NCI-H2107 (cell line): ENCODE data around the gene AATK.
"Not testable (repeated sequence)": the region's sequence is repeated elsewhere in the genome, so short reads cannot be mapped to it uniquely, and the experiment has no call there.

ENCODE experiments used
- DNase-seq: peaks from one replicate; lab custom pipeline; 2025; lab: John Stamatoyannopoulos, UW

Gene AATK

DNA sequence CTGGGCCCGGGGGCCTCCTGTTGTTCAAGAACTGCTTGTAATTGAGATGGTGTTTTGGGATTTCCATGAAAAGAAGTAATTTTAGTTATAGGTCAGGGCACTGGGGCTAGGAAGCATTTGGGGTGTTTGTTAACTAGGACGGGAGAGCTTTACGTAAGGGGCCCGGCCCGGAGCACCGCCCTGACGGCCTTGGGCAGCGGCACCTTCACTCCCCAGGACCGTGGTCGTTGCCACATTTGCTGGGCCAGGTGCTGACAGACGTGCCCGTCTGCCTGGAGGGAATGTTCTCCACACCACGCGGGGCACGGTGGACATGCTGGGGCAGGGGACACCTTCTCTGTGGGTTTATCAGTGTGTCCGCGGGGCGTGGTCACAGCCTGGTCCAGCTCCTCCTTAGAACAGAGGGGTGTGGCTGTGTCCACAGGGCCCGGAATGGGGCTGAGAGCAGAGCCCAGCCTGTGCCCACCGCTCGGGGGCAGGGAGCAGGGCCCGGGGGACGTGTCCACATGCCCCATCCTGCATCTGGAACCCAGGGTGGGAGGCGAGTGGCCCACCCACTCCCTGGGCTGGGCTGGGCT is 73.4 kb downstream of the AATK start:
- no peak for DNase-seq

DNA sequence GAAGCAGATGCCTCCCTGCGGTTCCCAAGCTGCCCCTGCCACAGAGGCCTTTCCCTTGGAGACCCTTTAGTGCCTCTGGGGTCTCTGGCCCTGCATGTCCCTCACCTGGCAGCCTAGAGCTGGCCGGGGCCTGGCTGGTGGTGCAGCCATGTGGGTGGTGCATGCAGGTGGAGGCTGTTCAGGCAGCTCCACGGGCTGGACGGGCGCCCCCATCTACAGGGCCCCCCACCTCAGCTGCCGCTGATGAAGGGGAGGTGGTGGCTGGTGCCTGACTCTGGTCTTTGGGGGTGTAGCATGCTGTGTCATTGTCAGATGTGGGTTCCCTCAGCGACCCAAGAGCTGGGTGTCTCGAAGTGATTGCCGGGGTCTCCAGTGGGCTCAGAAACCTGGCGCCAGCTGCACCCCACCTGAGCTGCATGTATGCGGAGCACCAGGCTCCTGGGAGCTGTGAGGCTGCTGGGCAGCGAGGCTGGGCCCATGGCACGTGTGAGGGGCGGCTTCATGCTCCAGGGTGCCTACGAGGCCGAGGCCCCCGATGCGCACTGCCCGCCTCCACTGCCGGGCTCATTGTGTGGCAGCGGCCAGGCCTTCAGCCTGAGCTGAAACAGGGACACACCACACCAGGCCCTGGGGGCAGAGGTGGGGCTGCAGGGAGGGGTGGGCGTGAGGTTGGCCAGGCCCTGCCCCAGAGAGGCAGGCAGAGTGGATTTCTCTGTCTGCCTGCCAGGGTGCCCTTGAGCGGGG is 74.1 kb downstream of the AATK start:
- no peak for DNase-seq

DNA sequence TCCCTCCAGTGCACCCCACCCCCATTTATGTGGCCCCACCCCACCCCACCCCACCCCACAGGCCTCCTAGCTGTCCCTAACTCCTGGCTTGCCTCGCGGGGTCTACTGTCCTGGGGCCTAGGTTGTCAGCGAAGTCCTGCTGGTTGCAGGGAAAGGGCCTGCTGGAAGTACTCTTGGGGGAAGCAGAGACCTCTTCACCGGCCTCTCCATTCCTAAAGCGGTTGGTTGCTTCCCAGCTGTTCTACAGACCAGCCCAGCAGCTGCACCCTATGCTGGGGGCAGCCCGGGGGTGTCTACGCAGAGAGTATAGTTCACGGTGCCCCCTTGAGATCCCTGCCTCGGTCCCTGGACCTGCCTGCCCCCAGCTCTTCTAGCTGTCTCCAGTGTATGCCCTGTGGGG is 74.9 kb downstream of the AATK start:
- DNase-seq = no peak

DNA sequence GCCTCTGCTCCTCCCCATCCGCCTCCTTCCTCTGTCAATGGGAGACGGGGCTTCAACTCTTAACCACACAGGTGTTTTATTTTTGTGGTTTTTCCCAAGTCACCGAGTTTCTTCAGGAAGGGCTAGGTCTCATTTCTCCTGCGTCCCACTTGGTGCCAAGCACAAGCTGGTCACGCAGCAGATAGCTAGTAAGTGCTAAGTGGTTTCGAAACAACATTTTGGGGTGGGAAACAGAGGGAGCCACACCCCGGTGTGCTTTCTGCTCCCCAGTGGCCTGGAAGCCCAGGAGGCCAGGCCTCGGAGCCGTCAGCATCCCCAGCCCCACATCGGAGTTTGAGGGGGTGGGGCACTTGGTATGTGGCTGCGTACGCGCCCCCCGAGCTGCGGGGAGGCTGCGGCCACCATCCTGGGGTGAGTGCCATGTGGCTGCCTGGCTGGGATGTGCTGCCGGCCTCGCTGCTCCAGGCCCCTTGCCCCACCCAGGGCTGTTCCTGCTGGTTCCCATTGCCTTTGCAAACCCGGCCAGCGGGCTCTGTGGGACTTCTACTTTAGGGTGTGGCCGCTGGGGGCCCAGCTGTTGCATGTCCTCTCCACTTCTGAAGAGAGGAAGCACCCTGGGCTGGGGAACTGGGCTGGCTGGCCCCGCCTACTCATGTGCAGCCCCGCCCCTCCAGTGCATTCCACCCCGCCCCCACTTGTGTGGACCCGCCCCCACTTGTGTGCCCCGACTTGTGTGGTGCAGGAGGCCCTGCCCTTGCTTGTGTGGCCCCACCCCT is 75.5 kb downstream of the AATK start:
- DNase-seq = no peak

DNA sequence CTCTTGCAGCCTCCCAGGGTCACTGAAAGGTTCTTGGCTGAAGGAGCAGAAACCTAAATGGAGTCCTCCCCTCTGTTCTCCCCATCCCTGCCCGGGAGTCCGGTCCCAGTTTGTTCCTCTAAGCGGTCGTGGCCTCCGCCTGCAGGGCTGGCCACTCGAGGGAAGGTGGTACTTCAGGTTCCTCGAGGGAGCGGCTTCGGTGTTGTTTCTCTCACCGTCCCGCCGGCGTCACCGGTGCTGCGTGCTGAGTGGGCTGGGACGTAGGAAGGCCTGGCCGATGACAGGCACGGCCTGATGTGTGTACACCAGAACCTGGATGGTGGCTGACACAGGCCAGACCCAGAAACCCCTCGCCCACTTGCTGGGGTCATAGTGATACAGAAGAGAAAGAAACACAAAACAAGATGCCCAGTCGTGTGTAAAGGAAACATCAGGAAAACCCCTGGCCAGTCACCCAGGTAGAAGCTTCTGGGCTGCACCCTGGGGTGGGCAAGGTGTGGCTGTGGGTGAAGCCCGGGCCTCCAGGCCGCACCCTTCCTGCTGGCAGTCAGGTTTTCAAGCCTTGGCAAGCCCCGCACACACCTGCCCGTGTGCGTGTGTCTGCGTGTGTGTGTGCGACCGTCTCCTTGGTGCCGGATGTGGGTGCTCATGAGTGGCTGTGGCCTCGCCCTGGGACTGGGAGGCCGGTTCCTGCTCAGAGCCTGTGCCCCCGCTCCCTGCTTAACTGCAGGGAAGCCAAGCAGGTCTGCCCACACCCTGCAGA is 79.1 kb downstream of the AATK start:
- no peak for DNase-seq

DNA sequence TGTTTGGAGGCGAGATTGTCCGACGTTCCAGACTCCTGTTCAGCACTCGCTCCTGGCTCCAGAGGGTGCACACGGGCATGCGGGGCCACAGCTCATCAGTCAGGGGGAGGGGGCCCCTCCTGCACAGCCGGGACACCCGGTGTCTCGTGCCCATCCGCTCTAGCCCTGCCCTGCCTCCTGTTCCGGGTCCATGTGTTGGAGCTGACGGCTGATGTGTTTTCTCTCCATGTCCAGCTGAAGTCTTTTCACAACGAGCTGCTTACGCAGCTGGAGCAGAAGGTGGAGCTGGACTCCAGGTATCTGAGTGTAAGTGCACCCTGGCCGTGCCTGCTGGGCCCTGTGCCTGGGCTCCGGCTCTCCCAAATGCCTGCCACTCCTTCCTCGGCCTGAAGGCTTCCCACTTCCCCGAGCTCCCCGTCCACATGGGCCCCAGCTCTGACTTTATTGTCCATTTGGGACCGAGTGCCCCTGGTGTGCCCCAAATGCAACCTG is 80.6 kb downstream of the AATK start:
- DNase-seq = no peak

DNA sequence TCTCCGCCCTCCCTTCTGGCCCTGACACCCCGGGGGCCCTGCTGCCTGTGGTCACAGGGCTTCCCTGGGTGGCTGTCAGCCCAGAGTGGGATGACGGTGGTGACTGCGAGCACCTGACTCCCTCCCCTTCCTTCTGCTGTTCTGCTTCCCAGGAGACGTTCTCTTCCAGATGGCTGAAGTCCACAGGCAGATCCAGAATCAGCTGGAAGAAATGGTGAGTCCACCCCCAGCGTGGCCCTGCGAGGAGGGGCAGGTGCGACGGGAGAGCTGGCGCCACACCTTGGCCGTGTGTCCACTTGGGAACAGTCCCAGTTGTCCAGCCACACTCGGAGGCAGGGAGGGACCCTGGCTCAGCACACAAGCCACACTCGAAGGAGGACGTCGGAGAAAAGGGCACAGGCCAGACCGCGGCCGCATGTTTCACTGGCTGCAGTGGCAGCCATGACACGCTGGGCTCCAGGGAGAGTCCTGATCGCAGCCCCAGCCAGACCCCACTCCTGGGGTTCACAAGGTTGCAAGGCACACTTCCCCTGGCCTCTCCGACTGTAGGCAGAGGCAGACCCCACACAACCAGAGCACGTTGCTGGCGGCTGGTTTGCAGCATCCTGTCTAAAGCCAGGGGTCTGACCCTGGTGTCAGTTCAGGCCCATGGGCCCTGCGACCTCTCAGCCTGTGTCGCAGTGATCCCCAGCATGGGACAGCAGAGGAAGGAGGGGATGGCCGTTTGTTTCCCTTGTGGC is 81.2 kb downstream of the AATK start:
- DNase-seq = no peak

DNA sequence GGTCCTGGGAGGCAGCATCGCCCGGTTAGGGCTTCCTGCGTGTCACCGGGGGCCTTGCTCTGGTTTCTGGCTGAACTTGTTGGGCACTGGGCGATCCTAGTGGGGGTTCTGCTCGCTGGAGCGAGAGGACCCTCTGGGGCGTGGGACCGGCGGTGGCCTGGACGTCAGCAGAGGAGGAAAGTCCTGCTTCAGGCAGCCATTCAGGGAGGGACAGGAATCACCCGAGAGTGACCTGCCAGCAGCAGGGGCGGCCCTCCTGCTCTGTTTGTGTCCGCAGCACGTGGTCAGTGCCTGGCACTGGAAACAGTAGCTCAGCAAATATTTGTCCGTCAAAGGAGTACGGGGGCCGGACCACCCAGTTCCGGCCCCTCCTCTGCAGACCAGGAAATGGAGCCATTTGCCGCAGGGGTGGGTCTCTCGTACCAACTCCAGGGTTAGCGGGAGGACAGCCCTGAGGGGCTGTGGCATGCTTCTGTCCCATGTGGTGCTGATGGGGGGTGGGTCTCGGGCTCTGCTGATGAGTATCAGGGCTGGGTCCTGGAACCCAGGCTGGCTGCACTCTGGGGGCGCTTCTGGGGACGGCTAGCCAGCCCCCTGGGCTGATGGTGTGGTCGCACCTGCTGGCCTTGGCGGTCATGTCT is 82.8 kb downstream of the AATK start:
- no peak for DNase-seq

DNA sequence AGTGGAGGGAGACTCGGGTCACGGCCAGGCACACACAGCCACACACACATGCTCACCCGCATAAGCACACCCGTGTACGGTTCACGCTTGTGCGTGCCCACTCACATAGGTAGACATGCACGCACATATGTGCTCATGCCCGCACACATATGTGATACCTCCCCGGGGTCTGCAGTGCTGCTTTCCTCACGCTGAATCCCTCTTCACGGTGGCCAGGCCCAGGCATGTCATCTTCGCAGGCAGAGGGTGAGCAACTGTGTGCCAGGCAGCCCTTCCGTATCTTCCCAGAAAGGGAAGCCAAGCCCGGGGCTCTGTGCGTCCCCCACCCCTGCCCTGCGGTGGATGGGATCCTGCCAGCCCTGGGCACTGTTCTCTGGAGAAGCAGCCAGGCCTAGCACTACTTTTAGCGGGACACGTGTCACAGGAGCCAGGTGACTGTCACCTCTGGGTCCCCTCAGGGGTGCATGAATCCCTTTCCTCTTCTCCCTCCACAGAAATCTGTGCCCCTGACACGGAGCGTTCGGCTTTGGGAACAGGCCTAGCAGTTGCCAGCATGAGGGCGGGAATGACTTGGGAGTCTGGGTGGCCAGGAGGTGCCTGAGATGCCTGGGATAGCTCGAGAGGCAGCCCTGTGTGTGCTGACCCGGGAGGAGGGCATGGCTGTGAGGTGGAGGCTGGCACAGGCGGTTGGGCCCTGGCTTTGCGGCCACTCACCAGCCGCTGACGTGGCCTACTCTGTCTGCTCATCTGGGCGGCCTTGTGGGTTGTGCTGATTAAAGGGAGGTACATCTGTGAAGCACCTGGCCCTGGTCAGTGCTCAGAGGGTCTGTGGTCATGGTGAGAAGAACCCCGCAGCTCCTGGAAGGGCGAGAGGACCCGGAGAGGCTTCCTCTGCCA is 83.6 kb downstream of the AATK start:
- no peak for DNase-seq

DNA sequence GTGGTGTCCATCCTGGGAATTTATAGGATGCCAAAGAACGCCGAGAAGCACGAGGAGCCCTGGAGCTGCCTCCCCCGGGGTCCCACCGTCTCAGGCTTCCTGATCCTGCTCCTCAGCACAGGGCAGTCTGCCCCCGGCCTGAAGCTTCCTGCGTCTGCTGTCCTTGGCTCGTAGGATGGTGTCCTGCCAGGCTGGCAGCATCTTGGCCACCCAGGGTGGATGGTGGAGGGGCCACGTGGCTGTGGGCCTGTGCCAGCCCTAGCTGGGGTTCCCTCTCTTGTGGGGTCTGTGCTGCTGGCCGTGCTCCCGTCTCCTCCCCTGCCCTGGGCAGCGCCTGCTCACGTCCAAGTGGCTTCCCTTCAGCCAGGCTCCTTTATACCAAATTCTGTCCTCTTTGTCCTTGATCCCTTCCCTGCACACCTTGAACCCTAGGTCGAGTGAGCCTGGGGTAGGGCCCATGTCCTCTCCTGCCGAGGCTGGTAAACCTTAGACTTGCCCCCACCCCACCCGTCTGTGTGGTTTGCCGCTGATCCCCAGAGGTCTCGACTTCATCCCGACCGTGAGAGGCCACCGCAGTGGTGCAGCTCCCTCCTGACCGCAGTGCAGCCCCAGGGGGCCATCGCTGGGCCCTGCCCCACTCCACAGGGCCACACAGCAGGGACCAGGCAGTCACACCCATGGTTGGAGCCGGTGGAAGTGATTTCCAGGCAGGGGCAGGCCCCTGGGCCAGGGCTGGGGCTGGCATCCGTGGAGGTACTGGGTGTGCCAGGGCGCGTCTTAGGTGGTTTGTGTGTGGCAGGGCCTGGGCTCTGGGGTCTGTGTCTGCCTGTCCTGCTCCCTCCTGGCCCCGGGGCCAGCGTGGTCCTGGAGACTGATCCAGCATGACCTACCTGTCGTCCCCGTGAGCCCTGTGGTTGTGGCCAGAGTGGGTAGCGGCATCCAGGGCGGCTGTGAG is 84.5 kb downstream of the AATK start:
- DNase-seq = no peak

DNA sequence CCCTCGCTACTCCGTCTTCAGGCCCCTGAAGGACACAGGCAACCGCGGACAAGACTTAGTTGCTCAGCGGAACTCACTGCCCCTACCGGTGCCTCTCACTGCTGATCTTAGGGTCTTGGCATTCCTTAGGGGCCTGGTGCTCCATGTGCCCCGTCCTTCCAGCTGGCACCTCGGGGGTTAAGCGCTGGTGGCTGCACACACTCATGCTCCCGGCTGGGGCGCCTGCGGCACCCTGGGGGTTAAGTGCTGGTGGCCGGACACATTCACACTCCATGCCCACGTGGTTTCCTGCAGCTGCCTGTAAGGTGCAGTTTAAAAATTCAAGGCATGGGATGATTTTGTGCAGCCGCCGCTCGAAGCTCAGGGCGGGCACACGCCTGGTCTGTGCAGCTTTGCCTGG is 86.0 kb downstream of the AATK start:
- no peak for DNase-seq

DNA sequence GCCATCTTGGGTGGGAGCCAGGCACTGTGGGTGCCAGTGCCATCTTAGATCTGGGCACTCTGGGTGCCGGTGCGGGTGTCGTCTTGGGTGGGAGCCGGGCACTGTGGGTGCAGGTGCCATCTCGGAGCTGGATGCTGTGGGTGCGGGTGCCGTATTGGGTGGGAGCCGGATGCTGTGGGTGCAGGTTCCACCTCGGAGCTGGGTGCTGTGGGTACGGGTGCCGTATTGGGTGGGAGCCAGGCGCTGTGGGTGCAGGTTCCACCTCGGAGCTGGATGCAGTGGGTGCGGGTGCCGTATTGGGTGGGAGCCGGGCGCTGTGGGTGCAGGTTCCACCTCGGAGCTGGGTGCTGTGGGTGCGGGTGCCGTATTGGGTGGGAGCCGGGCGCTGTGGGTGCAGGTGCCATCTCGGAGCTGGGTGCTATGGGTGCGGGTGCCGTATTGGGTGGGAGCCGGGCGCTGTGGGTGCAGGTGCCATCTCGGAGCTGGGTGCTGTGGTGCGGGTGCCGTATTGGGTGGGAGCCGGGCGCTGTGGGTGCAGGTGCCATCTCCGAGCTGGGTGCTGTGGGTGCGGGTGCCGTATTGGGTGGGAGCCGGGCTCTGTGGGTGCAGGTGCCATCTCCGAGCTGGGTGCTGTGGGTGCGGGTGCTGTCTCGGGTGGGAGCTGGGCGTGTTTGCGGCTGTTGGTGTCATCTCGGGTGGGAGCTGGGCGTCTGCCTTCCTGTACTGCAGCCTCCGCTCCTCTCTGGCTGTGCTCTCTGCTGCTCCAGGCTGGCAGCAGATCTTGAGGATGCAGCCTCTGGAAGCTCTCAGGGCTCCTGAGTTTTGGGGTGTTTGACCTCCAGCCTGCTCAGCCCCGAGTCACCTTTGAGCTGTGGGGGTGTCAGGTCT is 87.8 kb downstream of the AATK start:
- not testable (repeated sequence) for DNase-seq

DNA sequence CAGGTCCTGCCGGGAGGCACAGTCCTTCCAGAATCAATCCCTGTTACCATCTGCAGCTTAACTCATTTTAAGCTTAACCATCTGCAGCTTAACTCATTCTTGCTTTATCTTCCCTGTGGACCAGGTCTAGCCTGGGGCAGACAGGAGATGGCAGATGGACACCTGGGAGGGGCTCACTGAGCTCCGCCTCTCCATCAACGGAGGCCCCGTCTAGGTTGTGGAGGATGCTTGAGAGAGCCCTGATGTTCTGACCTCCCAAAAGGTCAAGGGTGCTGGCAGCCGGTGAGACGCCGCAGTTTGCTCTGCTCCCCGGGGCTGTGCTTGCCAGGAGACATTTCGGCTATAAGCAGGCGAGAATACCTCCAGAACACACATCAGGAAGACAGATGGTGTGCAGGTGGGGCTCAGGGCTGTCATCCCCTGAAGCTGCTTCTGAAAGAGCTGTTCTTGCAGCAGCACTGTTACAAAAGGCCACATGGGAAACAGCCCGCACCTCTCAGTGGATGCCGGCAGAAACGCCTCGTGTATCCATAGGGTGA is 89.8 kb downstream of the AATK start:
- DNase-seq = no peak

DNA sequence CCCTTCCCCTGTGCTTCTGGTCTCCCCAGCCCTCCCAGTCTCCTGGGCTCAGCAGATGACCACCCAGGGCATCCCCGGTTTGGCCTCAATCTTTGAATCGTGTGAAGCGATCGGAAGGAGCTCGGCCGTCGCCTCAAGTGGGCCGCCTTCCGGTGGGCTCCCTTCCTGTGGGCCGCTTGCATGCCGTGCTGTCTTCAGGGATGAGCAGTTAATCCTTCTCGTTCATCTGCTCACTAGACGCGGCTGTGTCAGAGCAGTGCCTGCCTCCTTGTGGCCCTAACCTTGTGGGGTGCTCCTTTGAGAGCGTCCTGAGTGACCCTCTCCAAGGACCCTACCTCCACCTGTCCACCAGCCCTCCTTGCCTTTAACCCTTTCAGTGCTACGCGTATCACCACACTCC is 90.7 kb downstream of the AATK start:
- DNase-seq = no peak

DNA sequence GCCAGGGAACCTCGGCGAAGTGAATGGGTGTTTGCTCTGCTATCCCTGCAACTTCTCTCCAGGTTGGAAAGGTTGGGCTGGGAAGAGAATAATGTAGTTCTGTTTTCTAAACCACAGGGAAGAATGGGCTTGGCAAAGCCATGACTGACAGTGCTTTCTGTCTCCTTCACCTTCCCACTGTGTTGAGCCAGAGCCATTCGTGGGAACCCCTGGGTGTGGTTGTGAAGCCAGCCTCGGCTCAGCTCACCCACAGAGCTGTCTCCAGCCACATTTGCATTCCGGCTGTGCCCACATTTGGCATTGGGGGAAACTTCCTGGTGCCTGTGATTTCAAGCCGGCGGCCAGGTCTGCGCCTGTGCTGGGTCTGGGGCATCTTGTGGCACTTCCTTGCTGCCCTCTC is 91.1 kb downstream of the AATK start:
- DNase-seq = no peak

DNA sequence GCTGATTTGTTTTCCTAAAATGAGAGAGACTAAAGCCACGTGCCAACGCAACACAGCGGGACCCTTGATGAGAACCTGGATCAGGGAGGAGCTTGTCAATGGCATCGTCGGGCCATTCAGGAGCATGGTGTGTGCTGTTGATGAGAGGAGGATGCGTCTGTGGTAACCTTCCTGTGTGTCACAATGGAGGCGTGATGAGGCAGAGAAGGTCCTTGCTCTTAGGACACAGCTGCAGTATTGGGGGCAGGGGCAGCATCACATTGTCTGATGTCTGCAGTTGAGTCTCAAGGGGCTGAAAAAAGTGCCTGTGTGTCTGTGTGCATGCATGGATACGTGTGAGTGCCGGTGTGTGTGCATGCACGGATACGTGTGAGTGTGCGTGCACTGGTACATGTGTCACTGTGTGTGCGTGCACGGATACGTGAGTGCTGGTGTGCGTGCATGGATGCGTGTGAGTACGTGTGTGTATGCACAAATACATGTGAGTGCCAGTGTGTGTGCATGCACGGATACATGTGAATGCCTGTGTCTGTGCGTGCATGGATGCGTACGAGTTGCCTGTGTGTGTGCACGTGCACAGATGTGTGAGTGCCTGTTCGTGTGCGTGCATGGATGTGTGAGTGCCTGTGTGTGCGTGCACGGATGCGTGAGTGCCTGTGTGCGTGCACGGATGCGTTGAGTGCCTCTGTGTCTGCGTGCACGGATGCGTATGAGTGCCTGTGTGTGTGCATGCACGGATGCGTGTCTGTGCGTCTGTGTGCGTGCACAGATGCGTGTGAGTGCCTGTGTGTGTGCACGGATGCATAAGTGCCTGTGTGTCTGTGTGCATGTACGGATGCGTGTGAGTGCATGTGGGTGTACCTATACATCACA is 91.8 kb downstream of the AATK start:
- DNase-seq = no peak
